Astrocyte of the spinal cord (primary cell): ENCODE results near the gene FBXL13.

ENCODE experiments used
- DNase-seq: peaks from one replicate; pipeline ENCODE4 v3.0.0; 2011; ENCODE audit warnings: low read depth, low spot score
- H3K4me3 ChIP-seq: 2 replicates; pipeline ENCODE4 v1.5.1; 2011; ENCODE audit warnings: low read depth, mild to moderate bottlenecking, low read length, moderate library complexity
- in situ Hi-C: cut with HindIII; loops from 2 replicates; pipeline ENCODE4 v1.10.0; 2017; ENCODE audit warnings: low sequenced_read_pairs
- TF ChIP-seq, protein P1 (sequence below): IDR thresholded peaks from 2 replicates; pipeline ENCODE4 v1.5.1; 2012; ENCODE audit warnings: low read depth, mild to moderate bottlenecking, low read length, inconsistent platforms

Gene FBXL13

DNA sequence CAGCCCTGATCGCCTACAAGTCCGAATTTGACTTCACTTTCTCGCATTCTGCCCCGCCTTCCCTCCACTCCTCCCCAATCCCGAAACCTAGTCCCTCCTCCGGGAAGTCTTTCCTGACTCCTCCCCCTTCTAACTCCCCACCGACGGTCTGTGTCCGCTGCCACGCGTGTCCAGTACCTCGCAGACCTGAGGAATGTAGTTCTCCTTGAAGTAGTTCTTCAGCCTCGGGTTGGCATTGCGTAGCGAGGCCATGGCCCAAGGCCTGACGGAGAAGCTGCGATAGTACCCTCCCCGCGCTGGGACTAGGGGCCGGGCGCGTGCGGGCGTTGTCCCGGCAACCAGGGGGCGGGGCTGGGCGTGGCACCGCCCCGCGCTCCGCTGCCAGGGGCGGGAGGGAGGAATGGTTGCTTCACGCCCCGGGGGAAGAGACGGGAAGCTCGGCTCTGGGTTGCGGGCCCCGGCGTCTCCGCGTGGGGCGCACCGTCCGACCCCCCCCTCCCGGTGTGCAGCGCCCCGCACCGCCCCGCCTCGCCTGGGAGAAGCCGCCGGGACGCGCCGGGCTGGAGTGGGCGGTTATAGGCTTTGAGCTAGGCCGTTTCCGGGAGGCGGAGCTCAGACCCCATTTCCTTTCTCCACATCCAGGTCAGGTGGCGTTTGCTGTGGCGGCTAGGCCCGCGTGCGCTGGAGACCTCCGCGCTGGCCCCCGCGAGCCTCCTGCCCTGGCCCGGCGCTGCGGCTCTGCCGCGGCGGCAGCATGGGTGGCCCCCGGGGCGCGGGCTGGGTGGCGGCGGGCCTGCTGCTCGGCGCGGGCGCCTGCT, at the start of gene FBXL13, which contains the start of gene ARMC10:
Gene FBXL13, minus strand, starts transcription at position 278 of the 818 bp plus-strand sequence.
Gene ARMC10, plus strand, starts transcription at position 622 of the 818 bp plus-strand sequence. Its CDS starts 133 bp downstream, at position 755.
- peak; percentile 89 for DNase-seq
- TF ChIP-seq, protein P1, sequence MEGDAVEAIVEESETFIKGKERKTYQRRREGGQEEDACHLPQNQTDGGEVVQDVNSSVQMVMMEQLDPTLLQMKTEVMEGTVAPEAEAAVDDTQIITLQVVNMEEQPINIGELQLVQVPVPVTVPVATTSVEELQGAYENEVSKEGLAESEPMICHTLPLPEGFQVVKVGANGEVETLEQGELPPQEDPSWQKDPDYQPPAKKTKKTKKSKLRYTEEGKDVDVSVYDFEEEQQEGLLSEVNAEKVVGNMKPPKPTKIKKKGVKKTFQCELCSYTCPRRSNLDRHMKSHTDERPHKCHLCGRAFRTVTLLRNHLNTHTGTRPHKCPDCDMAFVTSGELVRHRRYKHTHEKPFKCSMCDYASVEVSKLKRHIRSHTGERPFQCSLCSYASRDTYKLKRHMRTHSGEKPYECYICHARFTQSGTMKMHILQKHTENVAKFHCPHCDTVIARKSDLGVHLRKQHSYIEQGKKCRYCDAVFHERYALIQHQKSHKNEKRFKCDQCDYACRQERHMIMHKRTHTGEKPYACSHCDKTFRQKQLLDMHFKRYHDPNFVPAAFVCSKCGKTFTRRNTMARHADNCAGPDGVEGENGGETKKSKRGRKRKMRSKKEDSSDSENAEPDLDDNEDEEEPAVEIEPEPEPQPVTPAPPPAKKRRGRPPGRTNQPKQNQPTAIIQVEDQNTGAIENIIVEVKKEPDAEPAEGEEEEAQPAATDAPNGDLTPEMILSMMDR = no peak
- peak within 1 kb of the TSS; percentile 81 for H3K4me3 ChIP-seq
- in situ Hi-C loops = no loop called here

DNA sequence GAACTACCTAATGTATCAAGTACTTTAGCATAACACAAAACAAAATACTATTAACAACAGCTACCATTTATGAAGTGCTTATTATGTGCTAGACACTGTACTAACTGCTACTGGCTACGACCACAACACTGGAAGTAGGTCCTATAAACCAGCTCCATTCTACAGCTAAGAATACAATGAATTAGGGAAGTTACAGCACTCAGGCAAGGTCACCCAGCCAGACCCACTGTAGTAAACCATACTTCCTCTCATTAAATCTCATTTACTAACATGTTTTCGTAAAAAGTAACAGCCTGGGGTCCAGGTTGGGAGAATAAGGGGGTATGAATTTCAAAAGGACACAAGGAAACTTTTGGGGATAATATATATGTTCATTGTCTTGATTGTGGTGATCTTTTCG, 48.9 kb upstream of the FBXL13 start:
- in situ Hi-C loops = no loop called here
- TF ChIP-seq, protein P1 = no peak
- H3K4me3 ChIP-seq = no peak overlapping the region
- DNase-seq = no peak

- in situ Hi-C loops = no loop called here
- TF ChIP-seq, protein P1 = no peak
- no peak for DNase-seq
These were observed 47.0 kb upstream of the FBXL13 start for GRCh38 chr7:103121641-103122040.

GRCh38 chr7:103120362-103120761, 45.8 kb upstream of the FBXL13 start:
- no peak for DNase-seq
- in situ Hi-C loops = no loop called here
- TF ChIP-seq, protein P1 = no peak
- no peak overlapping the region for H3K4me3 ChIP-seq

More at GRCh38 chr7:103121641-103122040, 47.0 kb upstream of the FBXL13 start:
- no peak overlapping the region for H3K4me3 ChIP-seq

DNA sequence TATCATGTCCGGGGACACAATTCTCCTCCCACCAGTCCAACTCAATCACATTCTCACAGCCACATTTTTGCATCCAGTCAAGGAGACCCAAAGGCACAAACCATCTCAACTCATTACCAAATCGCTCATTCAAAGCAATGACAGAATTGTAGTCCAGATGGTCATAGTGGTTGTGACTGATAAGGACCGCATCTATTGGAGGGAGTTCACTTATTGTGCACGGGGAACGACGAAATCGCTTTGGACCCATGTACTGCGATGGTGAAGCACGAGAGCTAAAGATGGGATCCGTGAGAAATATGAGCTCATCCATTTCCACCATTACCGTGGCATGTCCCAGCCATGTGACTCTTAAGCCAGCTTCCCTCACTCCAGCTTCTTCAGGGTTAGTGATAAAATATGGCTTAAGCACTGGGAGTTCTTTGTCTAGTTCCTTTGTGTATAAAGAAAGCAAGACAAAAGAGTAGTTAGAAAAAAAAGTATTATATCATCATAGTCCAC, 45.2 kb upstream of the FBXL13 start:
- TF ChIP-seq, protein P1 = no peak
- in situ Hi-C loops = no loop called here
- DNase-seq = no peak

DNA sequence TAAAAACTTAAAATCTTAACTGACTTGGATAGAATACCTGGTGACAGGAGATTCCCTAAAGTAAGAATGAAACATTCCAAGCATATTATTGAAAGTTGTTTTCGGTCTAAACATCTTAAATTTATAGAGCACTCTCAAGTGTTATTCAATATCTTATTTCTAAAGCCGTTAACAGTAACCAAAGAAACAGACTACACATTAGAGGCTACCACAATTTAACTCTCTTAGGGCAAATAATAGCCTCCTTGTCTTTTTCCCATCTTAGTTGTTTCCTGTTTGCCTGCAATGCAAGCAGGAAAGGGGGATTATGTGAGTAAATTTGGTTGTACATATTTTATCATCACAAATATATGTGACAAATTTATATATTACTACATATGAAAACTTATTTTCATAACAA, 42.9 kb upstream of the FBXL13 start:
- no peak for DNase-seq
- in situ Hi-C loops = no loop called here
- H3K4me3 ChIP-seq = no peak overlapping the region
- TF ChIP-seq, protein P1 = no peak

More for the DNA sequence above, 45.2 kb upstream of the FBXL13 start:
- H3K4me3 ChIP-seq = no peak overlapping the region
